ENCODE data around the gene CLCN4.

The CLCN4 gene

DNA sequence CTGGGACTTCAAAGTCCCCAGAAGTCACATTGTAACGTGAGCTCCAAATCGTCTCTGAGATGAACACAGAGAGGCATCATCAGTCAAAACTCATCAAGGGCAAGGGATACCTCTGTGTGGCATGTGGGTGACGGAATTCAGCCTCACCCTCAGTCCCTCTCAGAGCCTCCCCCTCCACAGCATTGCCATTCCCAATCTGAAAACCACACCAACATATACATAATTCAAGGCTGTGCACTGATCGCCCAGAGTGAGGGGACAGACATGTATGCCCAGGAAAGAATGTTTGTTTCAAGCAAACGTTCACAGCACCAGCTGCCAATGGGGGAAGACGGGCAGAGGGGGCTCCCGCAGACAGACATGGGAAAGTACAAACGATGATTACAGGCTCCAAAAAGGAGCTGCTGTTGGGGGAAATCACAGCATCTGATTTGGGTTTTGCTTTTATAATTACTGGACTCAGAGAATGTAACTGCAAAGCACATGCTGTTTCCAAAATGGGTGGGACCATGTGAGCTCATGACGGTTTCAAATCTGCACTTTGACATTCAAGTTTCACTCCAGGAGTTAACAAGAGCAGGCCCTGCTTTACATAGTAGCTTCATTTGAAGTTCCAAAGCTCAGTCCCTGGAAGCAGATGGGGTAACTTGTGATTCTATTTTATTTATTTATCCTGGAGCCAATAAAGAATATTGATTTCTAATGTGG lies 88.3 kb downstream of the CLCN4 start:
- no peak for DNase-seq

DNA sequence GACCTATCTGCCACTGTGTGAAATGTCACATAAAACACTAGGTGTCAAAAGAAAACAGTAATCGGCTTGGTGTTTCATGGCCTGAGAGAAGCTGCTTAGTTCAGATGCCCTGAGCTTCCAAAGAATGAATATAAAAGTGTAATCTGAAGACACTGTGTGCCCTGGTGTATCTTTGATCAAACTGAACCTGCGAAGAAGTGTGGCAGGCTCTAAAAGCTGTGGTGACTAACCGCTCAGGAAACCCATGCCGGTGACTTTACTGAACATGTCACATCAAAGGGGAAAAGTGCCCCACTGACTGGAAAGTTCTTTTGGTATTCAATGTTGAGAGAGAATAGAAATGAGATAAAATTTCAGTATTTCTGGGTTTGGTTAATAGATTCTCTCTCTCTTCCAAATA lies 89.1 kb downstream of the CLCN4 start:
- no peak for DNase-seq

- no peak for DNase-seq
Measured at GRCh38 chrX:10246297-10246696, 89.5 kb downstream of the CLCN4 start.

DNA sequence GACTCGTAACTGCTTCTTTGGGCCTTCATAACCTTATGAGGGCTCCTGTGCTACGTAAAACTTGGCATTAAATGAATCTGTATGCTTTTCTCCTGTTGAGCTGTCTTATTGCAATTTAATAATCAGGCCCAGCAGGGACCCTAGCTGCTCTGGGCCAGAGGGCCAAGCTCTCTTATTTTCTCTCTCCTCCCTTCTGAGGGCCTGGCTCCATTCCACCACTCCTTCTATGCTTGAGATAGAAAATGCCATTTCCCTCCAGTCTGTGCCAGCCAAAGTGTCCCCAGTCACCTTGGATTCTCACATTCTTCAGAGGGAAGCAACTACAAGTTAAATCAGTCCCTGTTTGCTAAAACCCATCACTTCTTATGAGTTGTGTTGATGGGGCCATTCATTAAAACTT lies 90.1 kb downstream of the CLCN4 start:
- DNase-seq, result no peak

- DNase-seq, result no peak
Measured at GRCh38 chrX:10254739-10255138, 98.0 kb downstream of the CLCN4 start.

DNA sequence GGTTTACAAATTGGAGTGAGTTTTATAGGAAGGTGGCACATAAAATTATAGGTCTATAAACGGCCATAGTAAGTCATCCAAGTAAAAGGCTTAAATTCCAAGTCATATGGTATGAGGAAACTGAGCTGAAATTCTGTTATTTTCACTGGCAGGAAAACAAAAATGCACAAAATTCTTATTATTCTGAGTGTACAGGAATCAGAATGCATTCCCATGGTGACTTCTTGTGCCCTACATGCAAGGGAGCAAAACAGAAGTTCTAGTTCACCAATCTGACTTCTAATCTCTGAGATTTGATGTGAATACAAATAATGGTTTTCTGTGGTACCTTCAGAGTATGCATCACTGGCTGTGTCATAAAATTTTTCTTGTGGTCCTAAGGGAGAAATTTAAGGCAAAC lies 102.9 kb downstream of the CLCN4 start:
- DNase-seq, result no peak

DNA sequence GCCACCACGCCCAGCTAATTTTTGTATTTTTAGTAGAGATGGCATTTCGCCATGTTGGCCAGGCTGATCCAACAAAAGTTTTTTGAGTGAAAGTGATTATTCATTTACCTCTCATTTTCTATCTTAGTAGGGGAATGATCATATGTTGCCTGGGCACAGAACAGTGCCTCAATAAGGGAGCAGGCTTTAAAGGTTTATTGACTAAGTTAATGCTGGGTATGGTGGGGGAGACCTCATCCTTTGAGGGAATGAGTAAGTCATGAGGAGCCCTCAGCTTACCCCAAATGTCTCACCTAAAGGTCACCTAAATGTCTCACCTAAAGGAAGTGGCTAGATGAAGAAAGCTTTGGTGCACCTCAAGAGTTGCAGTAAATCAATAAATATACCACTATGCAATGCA lies 109.0 kb downstream of the CLCN4 start:
- no peak for DNase-seq

DNA sequence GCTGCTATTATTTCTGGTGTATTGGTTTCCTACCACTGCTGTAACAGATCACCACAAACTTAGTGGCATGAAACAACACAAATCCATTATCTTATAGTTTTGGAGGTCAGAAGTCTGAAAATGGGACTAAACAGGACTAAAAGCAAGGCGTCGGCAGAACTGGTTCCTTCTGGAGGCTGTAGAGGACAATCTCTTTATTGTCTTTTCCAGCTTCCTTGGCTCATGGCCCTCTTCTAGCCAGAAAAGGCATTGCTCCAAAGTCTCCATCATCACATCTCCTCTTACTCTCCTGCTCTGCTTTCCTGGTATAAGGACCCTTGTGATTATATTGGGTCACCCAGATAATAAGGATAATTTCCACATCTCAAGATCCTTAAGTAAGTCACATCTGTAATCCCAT lies 121.9 kb downstream of the CLCN4 start:
- DNase-seq, result no peak

GRCh38 chrX:10280071-10280470 lies 123.3 kb downstream of the CLCN4 start:
- no peak for DNase-seq

DNA sequence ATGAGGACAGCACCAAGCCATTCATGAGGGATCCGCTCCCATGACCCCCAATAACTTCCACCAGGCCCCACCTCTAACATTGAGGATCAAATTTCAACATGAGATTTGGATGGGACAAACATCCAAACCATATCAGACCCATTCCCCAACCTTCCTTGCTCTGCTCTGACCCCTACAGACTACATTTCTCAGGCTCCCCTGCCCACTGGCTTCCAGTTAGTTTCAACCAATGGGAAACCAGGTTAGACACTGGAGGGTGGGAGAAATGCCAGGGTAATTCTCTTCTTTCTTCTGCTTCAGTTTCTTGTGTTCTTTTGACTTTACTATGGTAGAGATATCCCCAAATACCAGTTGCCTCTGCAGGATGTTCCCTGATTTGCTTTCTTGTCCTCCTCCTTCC lies 125.7 kb downstream of the CLCN4 start:
- DNase-seq, result no peak

GRCh38 chrX:10286195-10286594 lies 129.4 kb downstream of the CLCN4 start:
- DNase-seq, result no peak

Measured in inflammatory macrophage (primary cell).